NCI-H524 (cell line): ENCODE data around the gene PRKCH.
"Not testable (repeated sequence)": the region's sequence is repeated elsewhere in the genome, so short reads cannot be mapped to it uniquely, and the experiment has no call there.

ENCODE experiments used
- DNase-seq, 2 experiments: peaks; one replicate each; lab custom pipeline; 2025; lab: John Stamatoyannopoulos, UW

Gene PRKCH

DNA sequence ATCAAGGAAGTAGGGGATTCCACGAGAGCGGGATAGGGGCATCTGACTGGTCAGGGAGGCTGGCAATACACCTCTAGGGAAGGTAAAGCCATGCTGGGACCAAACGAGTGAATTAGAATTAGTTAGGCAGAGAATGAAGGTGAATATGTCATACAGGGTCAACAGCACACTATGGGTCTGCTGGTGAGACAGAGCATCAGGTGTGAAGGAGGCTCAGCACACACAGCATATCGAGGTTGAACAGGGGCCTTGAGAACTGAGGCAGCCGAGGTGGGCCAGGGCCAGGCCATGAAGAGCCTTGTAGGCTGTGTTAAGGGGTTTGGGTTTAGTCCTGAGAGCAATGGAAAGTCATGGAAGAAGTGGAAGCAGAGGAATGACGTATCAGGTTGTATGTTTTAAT, 137.8 kb downstream of the PRKCH start:
- no peak for DNase-seq

DNA sequence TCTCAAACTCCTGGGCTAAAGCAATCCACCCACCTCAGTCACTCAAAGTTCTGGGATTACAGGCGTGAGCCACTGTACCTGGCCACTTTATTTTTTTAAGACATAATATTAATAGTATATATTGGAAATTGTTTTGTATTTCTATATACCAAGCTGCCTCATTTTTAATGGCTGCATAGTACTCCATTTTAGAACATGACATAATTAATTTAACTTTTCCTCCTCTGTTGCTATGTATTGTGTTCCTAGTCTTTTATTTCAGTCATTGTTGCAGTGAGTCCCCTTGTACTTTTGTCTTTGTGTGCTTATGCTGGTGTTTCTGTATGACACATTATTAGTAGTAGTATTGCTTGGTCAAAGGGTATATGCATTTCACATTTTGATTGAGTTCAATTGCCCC, 138.7 kb downstream of the PRKCH start:
- no peak for DNase-seq

DNA sequence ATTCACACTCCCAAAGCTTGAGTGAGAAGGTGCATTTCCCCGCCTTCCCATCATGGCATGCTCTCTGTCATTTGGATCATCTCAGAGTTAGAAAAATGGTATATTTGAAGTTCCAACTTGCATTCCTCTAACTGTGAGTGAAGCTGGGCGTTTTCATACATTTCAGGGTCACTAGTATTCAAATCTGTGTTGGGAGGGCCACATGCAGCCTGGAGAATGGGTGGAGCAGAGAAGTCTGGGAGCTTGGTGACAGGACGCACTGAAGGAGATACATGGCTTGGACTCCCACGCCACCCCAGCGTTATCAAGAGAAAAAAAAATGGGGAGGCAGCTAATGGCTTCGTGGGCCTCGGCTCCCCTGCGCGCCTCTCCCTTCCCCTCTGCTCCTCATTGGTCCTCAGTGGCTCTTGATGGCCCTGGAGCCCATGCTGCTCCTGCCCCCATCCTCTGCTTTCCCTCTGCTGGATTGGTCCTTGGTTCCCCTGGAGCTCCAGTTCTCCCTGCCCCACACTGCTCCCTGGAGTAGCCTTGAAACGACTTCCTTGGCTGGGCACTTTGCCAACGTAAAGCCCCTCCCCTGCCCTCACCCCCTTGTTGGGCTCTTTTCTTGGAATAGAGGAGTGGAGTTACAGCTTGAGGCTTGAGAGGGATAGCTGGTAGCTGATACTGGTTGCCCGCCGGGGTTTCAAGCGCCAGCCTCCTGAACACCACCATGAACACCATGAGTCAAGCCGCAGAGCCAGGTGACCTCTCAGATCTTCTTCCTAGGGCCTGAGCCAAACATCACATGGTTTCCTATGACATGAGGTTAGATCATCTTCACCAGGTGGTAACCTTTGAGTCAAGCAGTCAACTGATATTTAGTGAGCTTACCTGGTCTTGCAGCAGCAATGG, 139.6 kb downstream of the PRKCH start:
- DNase-seq, result peak; percentile 54 to 60

DNA sequence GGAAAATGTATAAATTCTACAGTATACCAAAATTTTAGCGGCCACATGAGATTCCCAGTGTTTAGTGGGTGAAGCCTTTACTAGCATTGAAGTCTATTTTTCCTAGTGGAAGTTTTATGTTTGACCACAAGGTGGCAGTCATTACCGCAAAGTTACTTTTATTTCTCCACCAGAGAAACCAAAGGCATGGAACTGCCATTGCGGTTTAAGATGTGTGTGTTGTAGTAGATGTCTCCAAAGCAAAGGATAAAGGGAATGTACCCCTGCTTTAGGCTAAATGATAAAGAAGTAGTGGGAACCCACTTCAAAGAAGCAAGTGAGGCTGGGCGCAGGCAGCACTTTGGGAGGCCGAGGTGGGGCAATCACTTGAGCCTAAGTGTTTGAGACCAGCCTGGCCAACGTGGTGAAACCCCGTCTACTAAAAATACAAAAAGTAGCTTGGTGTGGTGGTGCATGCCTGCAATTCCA, 140.5 kb downstream of the PRKCH start:
- peak; percentile 80 to 92 for DNase-seq

DNA sequence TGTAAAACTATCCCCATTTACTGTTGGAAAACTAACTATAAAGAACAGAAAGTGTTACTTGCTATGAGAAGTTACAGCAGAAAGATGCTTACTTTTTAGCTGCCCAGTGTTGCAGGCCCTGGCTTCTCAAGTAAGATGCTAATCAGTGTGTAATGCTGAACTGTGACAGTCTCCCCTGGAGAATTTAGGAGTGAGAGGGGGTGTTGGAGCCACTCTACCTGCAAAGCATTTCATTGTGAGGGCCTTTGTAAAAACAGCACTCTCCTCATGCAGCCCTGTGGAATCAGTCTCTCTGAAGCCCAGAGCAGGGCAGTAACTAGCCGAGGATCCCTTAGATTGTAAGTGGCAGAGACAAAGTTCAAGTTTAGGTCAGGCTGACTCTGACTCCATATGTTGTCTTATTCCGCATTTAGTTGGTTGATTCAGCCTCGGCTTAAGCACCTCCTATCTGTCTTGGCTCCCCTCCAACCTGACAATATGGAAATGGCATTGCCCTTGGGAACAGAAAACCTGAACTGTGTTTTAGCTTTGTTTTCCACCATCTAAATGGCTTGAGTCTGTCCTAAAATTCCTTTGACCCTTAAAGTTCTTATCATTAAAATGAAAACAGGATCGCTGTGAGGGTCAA, 141.3 kb downstream of the PRKCH start:
- DNase-seq, result peak; percentile 99 to 100

DNA sequence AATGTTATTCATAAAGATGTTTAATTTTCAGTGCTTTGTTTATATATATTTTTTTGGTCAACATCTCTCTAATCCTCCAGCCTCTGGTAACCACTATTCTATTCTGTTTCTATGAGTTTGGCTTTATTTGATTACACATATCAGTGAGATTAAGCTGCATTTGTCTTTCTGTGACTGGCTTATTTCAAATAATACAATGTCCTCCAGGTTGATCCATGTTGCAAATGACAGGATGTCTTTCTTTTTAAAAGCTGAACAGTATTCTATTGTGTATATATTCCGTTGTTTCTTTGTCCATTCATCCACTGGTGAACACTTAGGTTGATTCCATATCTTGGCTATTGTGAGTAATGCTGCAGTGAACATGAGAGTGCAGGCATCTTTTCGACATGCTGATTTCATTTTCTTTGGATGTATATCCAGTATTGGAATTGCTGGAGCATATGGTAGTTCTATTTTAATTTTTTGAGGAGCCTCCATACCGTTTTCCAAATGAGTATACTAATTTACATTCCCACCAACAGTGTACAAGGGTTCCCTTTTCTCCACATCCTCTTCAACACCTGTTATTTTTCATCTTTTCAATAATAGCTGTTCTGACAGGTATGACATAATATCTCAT, 142.4 kb downstream of the PRKCH start:
- no peak for DNase-seq

DNA sequence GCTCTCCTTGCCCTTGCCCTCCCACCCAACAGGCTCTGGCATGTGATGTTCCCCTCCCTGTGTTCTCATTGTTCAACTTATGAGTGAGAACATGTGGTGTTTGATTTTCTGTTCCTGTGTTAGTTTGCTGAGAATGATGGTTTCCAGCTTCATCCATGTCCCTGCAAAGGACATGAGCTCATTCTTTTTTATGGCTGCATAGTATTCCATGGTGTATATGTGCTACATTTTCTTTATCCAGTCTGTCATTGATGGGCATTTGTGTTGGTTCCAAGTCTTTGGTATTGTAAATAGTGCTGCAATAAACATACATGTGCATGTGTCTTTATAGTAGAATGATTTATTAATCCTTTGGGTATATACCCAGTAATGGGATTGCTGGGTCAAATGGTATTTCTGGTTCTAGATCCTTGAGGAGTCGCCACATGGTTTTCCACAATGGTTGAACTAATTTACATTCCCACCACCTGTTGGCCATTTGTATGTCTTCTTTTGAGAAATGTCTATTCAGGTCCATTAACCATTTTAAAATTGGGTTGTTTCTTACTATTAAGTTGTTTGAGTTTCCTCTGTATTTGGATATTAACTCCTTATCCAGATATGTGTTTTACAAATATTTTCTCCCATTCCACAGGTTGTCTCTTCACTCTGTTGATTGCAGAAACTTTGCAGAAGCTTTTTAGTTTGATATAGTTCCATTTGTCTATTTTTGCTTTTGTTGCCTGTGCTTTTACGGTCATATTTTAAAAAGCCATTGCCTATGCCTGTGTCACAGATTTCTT, 143.4 kb downstream of the PRKCH start:
- not testable (repeated sequence) for DNase-seq

DNA sequence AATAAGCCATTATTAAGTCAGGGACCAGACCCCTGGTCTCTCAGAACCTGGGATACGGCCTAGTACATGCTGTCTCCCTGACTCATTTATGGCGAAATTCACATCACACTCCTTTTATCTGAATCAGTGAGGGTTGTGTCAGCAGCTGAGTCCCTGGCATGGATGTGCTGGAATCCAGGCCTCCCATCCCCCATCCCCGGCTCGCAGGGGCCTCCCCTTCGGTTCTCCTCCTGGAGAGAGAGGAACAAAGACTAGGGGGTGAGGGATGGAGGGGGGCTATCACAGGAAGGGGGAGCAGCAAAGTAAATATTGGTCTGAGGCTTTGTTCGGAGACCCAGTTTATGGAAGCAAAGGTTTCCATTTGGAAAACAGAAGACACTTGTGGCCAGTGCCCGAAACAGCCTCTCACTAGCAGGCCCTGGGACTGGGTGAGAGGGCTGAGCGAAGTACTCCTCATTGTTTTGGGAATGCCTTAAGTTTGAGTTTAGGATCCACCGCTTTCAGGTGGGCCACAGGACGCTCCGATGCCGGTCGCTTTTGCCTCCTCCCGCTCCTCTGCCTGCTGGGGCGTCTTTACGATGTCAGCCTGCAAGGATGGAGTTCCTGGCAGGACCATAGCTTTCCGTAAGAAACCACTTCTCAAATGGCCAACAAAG, 145.0 kb downstream of the PRKCH start:
- no peak for DNase-seq

DNA sequence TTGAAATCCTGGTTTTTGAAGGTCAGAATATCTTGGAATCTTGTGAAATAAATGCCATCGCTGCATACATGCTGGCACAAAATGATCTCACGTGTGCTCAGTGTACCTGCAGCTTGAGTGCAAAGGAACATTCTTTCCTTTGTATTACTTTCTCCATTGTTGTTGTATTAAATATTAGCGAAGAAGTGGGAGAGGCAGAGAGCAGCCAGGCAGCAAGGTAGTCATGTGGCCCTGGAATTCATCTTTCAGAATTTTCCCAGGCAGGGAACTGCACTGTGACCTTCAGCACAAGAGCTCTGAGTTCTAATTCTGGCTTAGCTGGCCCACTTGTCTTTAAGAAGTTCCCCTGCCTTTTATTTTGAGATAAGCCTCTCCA, 145.5 kb downstream of the PRKCH start:
- no peak for DNase-seq

DNA sequence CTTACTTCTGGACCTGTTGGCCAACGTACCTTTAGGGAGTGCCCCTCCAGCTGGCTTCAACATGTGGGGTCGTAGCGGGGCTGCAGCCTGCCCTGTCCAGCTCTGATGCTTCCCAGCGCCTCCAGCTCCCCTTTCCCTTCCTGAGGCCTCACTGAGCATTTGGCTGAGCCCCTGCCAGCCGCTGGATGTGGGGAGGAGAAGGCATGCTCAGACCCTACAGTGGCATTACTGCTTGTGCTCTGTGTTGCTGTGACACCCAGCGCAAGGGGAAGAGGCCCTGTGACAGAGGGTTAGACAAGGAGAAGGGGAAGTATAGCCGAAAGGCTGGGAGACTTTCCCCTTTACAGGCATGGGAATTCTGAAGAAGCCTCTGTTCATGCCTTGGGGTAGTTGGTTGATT, 145.9 kb downstream of the PRKCH start:
- DNase-seq, result no peak

DNA sequence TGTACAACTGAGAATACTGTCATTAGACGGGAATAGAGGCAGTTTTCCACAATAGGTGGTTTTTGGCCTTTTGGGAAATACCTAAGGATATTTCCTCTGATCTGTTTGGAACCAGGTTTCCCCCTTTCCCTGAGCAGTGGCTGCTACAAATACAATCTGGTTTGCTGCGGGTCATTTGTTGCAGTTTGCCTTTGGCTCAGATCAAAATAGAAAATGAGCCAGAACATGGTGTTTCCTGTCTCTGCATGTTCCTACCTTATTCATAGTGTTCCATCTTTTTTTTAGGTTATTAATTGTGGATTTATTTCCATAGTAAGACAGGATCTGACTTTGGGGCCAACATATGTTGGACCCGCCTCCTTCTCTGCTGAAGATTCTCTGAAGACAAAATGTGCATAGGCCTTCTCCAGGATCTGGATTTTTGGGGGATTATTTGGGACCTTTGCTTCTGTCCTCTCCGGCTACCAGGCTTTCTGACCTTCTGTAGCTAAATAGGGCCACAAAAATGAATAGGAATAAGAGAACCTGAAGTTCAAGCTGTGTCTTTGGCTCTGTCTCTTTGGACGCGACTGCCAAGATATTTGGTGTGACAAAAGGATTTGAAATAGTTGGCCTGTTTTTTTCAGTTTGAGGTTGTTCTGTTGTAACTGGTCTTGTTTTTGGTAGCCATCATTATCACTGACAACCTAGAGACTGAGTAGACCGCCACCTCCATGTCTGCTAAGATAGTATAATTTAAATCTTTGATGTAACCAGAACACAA, 146.9 kb downstream of the PRKCH start:
- no peak for DNase-seq

DNA sequence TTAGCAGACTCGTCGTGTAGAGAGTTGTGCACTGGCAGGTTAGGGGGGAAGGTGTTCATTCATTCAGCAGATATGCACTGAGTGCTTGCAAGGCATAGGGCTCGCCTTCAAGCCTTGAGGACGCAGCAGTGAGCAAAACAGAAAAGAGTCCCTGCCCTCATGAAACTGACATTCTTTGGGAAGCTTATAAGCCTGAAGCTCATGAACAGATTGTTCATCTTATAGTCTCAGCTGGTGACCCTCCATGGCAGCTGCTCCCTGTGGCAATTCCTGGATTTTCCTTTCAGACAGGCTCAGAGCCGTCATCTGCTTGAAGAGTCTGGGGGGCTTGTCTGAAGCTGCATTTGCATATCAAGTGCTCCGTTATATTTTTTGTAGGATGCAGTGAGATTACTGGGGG, 148.4 kb downstream of the PRKCH start:
- peak; percentile 98 for DNase-seq

DNA sequence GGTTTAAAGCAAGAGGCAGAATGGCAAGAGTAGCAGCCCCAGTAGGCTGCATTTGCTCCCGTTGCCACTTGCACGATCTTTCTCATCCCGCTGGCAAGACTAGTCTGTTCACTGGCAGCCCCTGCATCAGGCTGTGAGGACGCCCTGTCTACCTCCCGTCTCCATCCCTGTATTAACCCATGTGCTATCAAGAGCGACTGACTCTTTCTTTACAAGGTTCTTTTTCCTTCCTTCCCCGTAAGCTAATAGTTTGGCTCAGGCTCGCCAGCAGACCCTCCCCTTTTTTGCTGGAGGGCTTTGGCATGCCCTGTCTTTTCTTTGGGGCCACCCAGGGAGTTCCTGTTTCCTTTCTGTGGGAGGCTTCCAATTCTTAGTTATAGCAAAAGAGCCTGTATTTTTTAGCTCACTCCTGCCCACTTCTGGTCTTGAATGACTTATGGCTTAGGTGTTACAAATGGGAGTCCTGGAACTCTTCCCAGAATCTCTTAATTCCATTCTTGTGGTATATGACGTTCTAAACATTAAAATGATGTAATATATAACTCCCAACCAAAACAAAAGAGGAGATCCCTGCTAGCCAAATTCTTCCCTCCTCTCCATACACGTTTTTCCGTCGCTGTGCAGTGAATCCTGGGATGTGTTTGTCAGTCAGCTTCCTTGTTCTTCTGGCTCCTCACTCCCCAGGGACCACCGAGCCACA, 149.0 kb downstream of the PRKCH start:
- peak; percentile 91 to 94 for DNase-seq

DNA sequence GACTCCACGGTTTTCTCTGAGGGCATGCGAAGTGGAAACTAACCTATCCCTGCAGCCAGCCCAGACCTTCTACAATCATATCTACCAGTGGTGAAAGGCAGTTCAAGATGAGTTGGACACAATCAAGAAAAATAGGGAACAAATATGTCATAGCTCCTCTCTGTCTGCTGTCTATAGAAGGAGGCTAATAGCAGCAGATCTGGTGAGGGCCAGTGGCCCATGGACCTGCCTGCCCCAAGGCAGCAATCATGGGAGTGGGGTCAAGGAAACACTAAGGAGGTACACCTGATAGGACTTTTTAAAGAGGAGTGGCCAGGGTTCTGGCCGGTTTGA, 149.5 kb downstream of the PRKCH start:
- no peak for DNase-seq

DNA sequence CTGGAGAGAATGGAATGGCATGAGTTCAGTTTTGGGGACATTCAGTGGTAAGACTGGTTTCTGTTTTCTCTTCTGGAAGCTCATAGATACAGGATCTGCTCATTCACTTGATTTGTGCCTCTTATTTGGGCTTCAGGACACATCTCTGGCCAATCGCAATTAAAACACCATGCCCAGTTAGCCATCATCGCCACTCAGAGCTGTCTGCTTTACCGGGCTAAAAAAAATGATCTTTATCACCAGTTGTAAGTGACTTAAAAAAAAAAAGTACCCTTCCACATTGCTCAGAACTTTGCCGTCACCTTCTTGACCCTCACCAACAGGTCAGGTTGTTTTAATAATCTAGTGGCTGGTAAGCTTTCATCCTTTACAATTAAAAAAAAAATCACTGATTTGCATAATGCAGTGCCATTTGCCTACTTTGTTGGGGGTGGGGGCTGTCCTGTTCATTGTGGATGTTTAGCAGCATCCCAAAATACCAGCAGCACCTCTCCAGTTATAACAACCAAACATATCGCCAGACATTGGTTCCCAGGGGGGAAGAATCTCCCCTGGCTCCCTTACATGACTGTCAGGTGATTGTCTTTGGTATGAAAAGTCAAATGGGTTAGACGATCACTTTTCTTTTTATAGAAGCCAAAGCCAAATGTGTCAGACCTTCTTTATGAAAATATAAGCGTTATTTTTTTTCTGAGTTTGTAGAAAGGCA, 150.1 kb downstream of the PRKCH start:
- no peak for DNase-seq

DNA sequence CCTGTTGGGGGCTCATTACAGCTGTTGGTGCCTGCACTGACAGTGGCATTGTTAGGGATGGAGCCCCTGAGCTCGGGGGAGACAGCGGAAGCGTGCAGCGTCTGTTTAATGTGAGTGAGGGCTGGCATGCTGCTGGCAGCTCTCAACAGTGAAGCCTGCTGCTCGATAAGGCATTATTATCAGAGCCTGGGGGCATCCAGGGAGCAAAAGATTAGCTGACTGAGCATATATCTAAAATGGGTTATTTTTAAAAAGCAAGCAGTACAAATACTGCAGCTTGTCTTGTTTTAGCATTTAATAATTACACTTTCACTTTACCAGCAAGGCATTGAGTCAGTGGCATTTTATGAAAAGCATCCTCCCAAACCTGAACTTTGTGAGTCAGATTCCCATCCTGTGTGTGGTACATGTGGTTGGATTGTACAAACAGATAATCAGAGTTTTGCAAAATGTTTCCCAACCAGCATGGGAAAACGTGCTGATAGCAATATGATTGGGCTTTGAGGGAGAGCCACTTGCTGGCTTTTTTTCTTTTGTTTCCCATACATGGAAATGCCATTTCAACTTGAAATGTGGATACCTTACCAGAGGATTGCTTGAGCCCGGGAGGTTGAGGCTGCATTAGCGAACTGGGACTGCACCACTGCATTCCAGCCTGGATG, 150.8 kb downstream of the PRKCH start:
- peak; percentile 55 to 73 for DNase-seq

DNA sequence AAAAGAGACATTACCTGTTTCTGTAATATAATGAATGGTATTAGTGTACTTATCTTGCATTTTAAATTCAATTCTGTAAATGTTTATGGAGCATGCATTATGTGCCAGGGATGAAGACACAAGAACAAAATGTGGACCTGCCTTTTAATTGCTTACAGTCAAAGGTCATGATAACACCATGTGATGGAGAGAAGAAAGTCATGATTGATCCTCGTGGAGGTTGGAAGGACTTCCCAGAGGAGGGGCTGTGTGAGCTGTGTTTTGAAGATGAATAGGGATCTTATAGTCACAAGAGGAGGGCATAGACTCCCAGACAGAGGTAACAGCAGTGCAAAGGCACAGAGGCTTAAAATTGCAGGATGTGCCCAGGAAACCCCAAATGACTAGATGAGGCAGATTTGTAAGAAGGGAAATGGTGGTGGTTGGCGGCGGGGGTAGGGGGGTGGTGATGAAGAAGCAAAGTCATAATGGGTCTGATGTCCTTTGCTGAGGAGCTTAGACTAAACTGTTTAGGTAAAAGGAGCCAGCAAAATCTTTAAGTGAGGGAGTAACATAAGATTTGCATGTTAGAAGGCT, 151.5 kb downstream of the PRKCH start:
- no peak for DNase-seq

DNA sequence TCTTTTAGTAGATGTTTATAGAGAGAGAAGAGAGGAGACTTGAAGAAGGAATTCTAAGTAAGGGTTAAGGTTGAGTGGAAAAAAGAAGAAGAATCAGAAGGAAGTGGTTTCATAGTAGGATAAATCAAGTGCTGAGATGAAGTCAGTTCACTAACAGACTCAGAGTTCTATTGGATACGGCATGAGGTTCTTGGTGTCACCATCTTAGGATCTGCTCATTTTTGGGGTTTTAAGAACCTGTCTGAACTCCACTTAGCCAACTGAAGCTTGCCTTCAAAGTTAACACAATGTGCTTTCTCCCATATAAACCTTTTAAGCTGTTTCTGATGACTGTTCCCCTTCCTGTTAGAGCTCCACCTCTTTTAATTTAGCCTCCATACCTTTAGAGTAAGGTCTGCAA, 152.6 kb downstream of the PRKCH start:
- DNase-seq, result no peak

DNA sequence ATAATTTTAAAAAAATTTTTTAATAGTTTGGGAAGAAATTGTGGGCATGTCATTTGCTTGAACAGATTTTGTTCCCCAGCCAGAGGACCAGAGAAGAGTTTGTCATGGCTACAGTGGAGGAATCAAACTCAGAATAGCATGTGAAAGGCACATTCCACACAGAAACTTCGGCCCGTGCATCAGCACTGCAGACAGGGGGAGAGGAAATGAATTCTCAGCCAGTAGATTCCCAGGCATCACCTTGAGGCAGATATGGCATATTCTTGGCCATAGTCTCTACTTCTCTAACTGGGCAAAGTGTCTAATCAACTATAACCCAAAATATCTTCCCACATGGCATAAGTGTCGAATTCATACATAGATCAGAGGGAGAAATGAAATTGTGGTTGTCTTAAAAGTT, 153.3 kb downstream of the PRKCH start:
- no peak for DNase-seq
